Activated CD4-positive, CD25-positive, alpha-beta regulatory T cell treated with anti-CD3 and anti-CD28 coated beads, Interleukin-2, amount 50 U/mL, for 24 hours (primary cell): ENCODE data around the gene MFNG.
"Not testable (repeated sequence)": the region's sequence is repeated elsewhere in the genome, so short reads cannot be mapped to it uniquely, and the experiment has no call there.

Experiments
- ATAC-seq, 2 donors: fragments of 150-1000 bp; cut with Tn5 transposase; one replicate each; pipeline ENCODE4 v1.10.0; 2021; ENCODE audit warnings: mild to moderate bottlenecking in 1 of 2, moderate library complexity in 1 of 2

Gene MFNG

DNA sequence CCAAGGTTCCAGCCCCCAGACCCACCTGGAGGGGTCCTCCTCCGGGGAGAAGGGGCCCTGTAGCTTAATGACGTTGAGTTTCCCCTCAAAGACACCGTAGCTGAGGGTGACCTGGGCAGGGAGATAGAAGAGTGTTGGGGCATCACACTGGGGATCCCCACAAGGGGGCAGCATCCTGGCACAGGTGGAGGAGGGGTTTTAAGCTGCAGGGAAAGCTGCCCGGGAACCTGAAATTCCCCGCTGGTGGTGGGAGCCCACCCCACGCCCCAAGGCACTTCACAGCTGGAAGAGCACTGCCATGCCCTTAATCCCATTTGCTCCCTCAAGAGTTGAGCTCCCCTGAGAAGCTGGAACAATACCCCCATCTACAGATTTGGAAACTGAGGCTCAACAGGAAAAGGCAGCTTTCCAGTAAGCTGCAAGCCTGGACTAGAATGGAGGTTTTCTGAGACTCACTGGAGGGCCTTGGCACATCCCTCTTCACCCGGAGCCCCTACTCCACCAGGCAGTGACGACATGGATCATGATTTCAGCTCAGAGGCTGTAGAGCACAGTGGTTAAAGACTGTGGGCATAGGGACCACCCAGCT, 13.7 kb downstream of the MFNG start:
- ATAC-seq: peak in 1 of 2 donors; percentile 50

GRCh38 chr22:37471727-37472417, 14.3 kb downstream of the MFNG start:
- no peak for ATAC-seq

GRCh38 chr22:37470087-37470445, 16.1 kb downstream of the MFNG start:
- ATAC-seq: no peak

GRCh38 chr22:37469416-37470086, 16.6 kb downstream of the MFNG start:
- no peak for ATAC-seq

- ATAC-seq: not testable (repeated sequence)
Observed at GRCh38 chr22:37468201-37468695, 17.9 kb downstream of the MFNG start.

DNA sequence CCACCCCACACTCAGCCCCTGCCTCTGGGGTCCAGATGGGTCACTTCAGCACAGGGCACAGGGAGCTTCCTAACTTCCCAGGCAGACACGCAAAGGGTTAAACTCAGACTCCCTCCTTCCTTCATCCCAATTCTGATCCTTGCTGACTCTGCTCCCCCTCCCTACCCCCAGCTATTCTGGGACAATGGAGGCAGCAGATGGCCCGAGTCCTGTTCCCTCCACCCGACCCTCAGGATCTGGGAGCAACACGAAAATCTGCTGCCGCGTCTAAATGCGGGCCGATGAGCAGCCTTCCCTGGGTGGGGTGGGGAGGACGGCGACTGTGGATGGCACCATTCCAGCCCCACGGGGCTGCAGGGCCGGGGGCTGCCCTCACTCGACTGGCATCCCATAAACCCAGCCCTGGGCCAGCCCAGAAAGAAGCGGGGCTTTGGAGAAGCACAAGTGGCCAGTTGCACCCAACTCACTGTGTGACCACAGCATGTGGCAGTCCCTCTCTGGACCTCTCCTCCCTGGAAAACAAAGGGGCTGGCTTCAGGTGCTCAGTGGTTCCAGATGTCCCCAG, 18.7 kb downstream of the MFNG start:
- ATAC-seq: no peak

DNA sequence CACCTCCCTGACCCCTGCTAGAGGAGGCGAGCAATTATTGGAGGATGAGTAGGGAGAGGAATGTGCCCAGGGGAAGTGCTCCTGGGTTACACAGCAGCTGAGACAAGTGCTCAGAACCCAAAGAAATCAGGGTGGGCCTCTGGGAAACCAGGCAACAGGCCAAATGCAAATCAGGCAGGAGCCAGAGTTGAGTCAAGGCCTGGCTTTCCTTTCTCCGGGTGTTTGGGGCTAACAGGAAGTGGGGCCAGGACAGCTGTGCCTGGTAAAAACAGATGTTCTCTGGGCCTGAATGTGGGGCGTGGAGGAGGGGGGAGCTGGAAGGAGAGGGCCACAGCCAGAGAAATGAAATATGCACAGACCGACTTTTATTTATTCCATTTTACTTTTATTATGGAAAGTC, 22.0 kb downstream of the MFNG start:
- no peak for ATAC-seq

DNA sequence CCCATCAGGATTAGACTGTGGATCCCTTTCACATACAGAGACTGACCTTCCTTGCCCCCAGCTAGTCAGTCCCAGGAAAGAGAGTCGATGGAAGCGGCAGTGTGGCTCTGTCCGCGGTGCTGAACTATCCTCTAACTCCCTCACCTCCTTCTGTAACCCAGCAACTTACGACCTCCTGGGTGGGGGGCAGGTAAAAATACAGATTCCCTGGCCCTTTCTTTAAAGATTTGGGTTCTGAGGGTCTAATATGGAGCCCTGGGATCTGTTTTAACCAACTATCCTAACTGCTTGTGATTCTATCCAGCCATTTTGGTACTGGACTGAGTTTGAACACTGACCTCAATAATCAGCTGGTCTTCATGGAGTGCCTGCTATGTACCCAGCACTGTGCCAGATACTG, 23.2 kb downstream of the MFNG start:
- ATAC-seq: no peak

DNA sequence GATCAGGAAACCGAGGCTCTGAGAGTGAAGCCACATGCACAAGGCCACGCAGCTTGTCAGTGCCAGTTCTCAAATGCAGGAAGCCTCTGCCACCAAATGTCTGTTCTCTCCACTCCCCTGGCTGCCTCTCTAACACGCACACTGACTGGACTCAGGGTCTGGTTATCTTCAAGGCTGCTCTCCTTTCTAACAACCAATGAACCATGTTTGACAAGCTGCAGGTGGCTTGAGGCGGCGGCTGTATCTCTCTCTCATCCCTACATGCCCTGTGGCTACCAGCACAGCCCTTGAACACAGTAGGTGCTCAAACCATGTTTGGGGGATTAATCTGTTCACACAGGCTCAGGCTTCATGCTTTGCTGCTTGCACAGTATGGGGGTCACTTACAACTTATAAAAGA, 23.7 kb downstream of the MFNG start:
- ATAC-seq: no peak

DNA sequence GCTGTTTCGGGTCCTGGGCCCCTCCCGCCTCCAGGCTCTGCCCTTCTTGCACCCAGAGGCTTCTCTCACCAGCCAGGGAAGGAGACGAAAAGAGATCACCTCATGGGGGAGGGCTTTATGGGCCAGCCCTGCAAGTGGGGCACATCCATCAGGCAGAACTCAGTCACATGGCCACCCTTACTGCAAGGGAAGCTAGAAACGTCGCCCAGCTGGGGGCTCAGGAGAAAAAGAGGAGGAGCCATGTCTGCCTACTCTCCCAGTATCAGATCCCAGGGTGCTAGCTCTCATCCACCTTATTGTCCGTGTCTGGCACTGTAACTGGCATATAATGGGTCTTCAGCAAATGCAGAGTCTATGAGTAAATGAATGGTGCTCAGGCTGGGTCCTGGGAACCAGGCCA, 24.2 kb downstream of the MFNG start:
- no peak for ATAC-seq

DNA sequence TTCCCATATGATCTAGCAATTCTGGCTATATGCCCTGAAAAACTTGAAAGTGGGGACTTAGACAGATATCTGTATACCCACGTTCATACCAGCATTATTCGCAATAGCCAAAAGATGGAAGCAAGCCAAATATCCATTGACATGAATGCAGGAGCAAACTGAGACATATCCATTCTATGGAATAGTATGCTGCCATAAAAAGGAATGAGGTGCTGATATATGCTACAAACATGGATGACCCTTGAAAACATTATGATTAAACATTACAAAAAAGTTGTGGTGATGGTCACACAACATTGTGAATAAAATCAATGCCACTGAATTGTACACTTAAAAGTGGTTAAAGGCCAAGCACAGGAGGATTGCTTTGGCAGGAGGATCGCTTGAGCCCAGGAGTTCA, 25.5 kb downstream of the MFNG start:
- no peak for ATAC-seq

DNA sequence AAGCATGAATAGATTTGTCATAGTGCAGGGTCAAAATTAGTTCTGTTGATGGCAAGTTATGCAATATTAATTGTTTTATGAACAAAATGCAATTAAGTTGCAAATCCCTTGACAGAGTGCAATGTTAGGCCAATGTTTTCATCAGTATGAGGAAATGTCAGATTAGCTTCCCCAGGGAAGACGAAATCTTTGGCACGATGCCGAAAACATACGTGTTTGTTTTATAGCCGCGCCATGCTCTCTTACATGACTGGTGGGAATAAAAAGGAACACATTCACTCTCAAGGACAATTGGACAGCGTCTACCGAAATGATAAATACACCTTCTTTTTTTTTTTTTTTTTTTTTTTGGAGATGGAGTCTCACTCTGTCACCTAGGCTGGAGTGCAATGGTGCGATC, 27.0 kb downstream of the MFNG start:
- no peak for ATAC-seq

DNA sequence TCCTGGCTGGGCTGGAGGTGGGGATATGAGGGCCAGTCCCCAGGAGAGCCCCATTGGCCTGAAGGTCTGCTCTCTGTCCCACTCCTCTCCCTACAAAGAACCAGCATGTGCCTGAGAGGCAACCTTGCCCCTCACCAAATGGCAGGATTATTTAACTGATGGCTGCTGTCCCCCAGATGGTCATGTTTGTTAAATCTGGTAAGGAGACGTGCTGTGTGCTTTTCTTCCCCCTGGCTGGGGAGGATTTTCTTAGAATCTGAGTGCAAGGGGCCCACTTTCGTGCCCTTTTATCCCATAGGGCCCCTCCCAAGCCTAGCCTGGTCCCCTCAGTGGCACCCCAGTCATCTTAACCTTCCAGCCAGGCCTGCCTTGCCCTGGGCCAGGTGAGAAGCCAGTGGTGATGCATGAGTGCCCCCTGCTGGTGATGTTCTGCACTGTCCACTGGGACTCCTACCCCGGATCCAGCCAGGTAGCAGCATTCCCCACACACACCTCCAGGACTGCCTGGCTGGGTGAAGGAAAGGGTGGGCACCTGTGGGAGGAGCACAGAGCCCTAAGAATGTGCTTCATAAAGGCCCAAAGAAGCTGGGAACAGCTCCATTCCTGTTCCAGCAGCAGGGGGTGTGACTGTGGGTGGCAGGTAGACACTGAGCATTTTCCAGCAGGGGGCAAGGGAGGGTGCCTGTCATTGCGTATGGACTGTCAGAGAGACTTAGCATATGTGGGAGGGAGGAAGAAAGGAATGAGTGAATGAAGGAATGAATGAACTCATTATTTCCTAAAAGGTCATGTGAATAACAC, 28.9 kb downstream of the MFNG start:
- ATAC-seq: peak; percentile 95 to 96

DNA sequence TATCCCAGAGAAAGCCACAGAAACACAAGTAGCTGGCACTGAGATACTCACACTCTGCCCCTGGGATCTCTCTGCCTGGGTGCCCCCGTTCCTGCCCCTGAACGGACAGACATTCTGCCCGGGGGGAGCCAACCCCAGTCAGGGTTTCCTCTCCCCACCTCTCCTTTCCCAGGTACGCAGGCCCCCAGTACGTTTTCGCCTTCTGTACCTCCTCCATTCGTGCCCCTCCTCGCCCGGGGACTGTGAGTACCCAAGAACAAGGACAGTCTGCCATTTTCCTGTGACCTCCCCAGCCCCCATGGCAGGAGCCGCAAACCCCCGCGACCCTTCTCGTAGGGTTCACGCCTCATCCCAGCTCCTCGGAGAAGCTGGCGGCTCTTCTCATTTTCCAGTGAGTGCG, 29.8 kb downstream of the MFNG start:
- ATAC-seq: no peak

DNA sequence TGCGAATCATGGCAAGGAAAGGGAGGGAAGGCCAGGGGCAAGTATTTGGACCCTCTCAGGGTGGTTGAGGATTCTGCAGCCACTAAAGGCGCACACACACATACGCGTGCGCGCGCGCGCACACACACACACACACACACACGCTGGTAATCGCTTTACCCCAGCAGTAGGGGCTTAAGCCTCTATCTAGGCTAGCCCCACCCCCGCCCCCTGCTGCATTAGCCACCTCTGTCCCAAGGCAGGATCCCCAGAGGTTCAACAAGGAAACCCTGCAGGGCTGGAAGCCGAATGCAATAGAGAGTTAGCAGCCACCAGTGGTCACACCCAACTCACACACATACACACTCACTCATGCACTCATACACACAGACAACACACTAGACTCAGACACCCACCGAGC, 30.3 kb downstream of the MFNG start:
- no peak for ATAC-seq

DNA sequence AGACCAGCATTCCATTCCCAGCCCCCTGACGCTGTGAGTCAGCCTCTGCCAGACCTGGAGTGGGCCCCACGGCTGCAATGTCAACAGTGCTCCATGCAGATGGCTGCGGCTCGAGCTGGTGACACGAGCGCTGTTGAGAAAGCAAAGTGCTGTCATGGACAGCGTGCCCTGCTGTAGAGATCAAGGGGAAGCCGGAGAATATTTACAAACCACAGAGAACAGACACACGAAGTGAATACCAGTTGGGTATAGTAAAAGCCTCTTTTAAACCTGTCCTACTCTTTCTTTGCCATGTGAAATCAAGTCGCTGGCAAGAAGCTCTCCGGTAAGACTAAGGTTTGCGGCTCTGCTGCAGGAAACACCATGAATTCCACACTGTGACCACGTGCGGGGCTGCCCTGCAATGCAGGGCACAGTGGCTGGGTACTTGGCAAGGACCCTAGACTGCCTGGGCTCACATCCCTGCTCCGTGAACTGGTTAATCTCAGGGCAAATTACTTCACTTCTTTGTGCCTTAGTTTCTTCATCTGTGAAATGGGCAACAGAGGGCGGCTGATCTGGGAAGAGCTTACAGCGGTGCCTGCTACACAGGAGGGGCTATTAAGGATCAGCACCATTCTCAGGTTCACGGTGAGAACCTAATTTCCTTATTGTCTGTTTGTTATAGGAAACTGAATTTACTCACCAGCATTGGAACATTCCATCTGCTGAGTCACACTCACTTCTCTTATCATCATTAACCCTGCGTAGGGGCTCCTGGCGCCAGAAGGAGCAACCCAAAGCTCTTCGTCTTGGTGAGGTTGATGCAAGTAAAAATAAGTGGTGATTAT, 31.1 kb downstream of the MFNG start:
- ATAC-seq: no peak

- no peak for ATAC-seq
Observed at GRCh38 chr22:37453696-37454095, 32.5 kb downstream of the MFNG start.

- no peak for ATAC-seq
Observed at GRCh38 chr22:37451218-37451617, 35.0 kb downstream of the MFNG start.

DNA sequence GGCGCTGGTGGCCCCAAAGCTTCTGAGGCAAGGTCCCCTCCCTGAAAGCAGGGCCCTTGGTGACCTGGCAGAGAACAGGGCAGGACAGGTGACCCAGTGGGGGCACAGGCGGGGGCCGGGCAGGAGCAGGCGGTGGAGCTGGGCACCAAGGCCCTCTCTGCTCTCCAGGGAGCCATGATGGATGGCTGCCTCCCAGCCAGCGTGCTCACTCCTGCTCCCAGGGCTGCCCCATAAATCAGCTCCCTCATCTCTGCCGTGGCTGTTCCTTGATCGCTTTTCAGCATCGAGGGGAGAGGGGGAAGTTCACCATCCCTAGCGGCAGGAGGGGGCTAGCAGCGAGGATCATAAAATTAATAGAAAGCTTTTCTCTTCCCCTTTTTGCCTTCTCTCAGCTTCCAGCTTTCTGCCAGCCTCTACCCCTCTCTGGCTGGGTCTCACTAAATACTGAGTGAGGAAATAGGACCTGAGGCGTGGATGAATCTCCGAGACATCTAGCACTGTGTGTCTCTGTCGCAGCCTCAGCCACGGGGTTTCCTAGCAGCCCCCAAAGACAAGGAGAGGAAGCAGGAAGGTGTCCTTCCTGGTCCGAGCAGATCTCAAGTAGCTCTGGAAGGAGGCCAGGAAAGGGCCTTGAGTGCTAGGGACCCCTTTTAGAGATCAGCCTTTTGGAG, 36.7 kb downstream of the MFNG start:
- no peak for ATAC-seq

DNA sequence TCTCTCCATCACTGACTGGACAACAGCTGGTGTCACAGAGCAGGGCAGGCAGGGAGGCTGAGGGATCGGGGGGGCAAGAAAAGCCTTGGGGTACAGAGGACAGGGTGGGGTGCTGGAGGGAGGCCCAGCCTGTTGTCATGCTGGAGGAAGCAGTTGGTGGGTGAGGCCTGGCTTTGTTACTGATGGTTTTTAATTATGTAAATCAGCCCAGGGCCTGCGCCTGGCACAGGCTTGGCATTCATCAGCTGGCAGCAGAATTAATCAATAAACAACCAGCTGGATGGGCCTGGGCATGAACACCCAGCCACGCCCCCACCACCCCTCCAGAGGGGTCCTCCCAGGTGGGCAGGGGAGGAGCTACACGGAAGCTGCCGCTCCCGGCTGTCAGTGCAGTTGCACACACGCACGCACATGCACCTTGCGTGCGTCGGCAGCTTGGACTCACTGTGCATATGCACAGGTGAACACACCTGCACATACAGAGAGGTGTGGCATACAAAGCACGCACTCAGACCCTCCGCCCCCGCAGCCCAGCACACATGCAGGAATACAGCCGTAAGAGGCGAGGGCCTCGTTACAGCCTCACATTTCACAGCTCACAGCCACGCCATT, 37.6 kb downstream of the MFNG start:
- no peak for ATAC-seq

DNA sequence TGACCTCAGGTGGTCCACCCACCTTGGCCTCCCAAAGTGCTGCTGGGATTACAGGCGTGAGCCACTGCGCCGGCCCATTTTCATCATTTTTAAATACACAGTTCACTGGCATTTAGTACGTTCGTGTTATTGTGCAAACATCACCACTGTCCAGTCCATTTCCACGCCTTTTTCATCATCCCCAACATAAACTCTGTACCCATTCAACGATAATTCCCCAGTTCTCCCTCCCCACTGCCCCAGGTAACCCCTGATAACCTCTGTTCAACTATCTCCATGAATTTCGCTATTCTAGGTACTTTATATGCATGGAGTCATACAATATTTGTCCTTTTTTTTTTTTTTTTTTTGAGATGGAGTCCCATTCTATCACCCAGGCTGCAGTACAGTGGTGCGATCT, 40.7 kb downstream of the MFNG start:
- no peak for ATAC-seq
